EH (cell line): ENCODE measurements around the gene OSTF1.

Source experiments
- DNase-seq: peaks from one replicate; pipeline ENCODE4 v3.0.0-alpha.2; 2015; ENCODE audit warnings: low read depth

Gene OSTF1

GRCh38 chr9:75121914-75122558 lies 33.7 kb downstream of the OSTF1 start:
- DNase-seq = no peak

- DNase-seq = no peak
Measured at GRCh38 chr9:75123696-75124095, 35.4 kb downstream of the OSTF1 start.

- no peak for DNase-seq
Measured at GRCh38 chr9:75128535-75128934, 40.2 kb downstream of the OSTF1 start.

- DNase-seq = no peak
Measured at GRCh38 chr9:75130172-75130571, 41.9 kb downstream of the OSTF1 start.

- peak; percentile 66 for DNase-seq
Measured at GRCh38 chr9:75130621-75131230, 42.4 kb downstream of the OSTF1 start.

GRCh38 chr9:75131700-75132099 lies 43.4 kb downstream of the OSTF1 start:
- no peak for DNase-seq

- no peak for DNase-seq
Measured at GRCh38 chr9:75132244-75132643, 43.9 kb downstream of the OSTF1 start.

- no peak for DNase-seq
Measured at GRCh38 chr9:75133396-75133795, 45.1 kb downstream of the OSTF1 start.

- DNase-seq = no peak
Measured at GRCh38 chr9:75134495-75134894, 46.2 kb downstream of the OSTF1 start.

- DNase-seq = no peak
Measured at GRCh38 chr9:75138260-75139040, 50.1 kb downstream of the OSTF1 start.

GRCh38 chr9:75139201-75139600 lies 50.9 kb downstream of the OSTF1 start:
- no peak for DNase-seq

- no peak for DNase-seq
Measured at GRCh38 chr9:75140261-75140660, 51.9 kb downstream of the OSTF1 start.

GRCh38 chr9:75142202-75142601 lies 53.9 kb downstream of the OSTF1 start:
- DNase-seq = no peak

- peak; percentile 80 for DNase-seq
Measured at GRCh38 chr9:75146229-75146628, 57.9 kb downstream of the OSTF1 start.

- DNase-seq = peak; percentile 69
Measured at GRCh38 chr9:75147638-75148037, 59.3 kb downstream of the OSTF1 start.

GRCh38 chr9:75148561-75148960 lies 60.2 kb downstream of the OSTF1 start:
- peak; percentile 97 for DNase-seq

GRCh38 chr9:75149841-75150241 lies 61.5 kb downstream of the OSTF1 start:
- DNase-seq = no peak

GRCh38 chr9:75150512-75150911 lies 62.2 kb downstream of the OSTF1 start:
- no peak for DNase-seq

- DNase-seq = no peak
Measured at GRCh38 chr9:75152416-75152815, 64.1 kb downstream of the OSTF1 start.

- DNase-seq = no peak
Measured at GRCh38 chr9:75156858-75157257, 68.5 kb downstream of the OSTF1 start.

GRCh38 chr9:75161116-75161857 lies 73.0 kb downstream of the OSTF1 start:
- DNase-seq = peak; percentile 26

- no peak for DNase-seq
Measured at GRCh38 chr9:75163764-75164163, 75.5 kb downstream of the OSTF1 start.

- DNase-seq = no peak
Measured at GRCh38 chr9:75164573-75164972, 76.3 kb downstream of the OSTF1 start.
